Measurements from ENCODE around the gene ZSCAN20. TPM values are rescaled to one million over a fixed set of nuclear protein-coding genes. Genes with fewer than 3 reads are reported as not detected.

The ZSCAN20 gene
- total and polyA plus RNA-seq, 2 experiments from 2014 or later, result 0.91 to 4.9 TPM

DNA sequence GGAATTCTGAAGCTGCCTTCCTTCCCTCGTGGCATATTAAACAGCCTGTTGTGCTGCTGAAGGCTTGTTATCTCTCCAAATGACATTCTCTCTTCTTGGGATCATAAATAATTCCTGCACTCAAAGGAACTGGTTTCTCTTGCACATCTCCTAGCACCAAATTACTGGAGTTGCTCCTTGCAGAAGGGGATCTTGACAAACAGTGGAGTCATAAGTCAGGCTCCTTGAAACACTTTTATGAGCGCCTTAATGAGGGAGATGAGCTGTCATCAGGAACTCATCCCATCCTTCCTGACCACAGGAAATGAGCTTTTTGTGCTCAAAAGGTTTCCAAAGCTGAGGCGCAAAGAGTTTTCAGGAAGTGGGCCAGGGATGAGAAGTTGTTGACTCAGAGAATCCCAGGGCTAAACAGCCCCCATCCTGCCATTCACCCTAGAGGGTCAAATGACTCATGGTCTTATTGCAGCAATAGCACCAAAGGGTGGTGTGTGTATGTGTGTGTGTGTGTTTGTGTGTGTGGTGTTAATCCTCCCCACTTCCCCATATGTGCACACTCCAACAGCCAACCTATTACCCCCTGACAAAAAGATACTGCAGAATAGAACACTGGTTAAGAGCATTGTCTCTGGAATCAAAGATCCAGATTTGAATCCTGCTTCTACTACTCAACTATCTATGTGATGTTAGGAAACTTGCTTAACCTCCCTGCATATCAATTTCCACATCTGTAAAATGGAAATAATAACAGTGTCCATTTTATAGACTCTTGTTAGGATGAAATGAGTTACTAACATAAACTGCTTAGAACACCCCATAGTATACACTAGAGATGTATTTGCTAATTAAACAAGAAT, 38.7 kb upstream of the ZSCAN20 start:
- Histone ChIP-seq H3K27ac (ENCODE audit: low read depth) (no peak overlapping the region), H3K36me3 (ENCODE audit: insufficient read depth) (no peaks in the 10 kb centered on the region), H3K9me2 (ENCODE audit: insufficient read depth) (no peaks in the 10 kb centered on the region), H3F3A (replicated peaks; ENCODE audit: low read depth) (peaks cover 11% of the 10 kb centered on the region; the same call in 1 of the 2 replicates), H2AFZ (0 out of 2 replicates have a peak overlapping the region, but pooled peaks have one; percentile 52), H3K79me2 (replicated peaks; ENCODE audit: insufficient read depth) (no peaks in the 10 kb centered on the region), H3K27me3 (ENCODE audit: insufficient read depth) (peaks cover 27% of the 10 kb centered on the region), H3K4me3 (no peak overlapping the region), H4K20me1 (replicated peaks; ENCODE audit: insufficient read depth) (peaks cover 5% of the 10 kb centered on the region; the same call in 1 of the 2 replicates), H3K4me2 (no peak overlapping the region), H3K4me1 (ENCODE audit: insufficient read depth) (peaks cover 19% of the 10 kb centered on the region)
- no peaks in the 10 kb centered on the region for H3K36me3 Mint-ChIP-seq (ENCODE audit: low read depth)
- H3K27me3 Mint-ChIP-seq (ENCODE audit: insufficient read depth, low read depth, poor library complexity), result no peaks in the 10 kb centered on the region
- no peak for TF ChIP-seq ZNF114 (CRISPR knock-in tag; IDR thresholded peaks at IDR 0.05)
- ATAC-seq, result no peak
- peaks cover 11% of the 10 kb centered on the region; the same call in 2 of the 3 replicates for H3K4me1 Mint-ChIP-seq
- H3K9me3 Mint-ChIP-seq, result no peaks in the 10 kb centered on the region
- no peak for DNase-seq (ENCODE audit: low spot score)
- no peak overlapping the region for H3K27ac Mint-ChIP-seq
- no peak overlapping the region for H3K4me3 Mint-ChIP-seq

- Histone ChIP-seq H3K27ac (ENCODE audit: low read depth) (no peak overlapping the region), H3K4me1 (ENCODE audit: insufficient read depth) (peaks cover 13% of the 10 kb centered on the region)
- no peak overlapping the region for H3K27ac Mint-ChIP-seq
Measured at GRCh38 chr1:33434363-33434750, 38.1 kb upstream of the ZSCAN20 start.

DNA sequence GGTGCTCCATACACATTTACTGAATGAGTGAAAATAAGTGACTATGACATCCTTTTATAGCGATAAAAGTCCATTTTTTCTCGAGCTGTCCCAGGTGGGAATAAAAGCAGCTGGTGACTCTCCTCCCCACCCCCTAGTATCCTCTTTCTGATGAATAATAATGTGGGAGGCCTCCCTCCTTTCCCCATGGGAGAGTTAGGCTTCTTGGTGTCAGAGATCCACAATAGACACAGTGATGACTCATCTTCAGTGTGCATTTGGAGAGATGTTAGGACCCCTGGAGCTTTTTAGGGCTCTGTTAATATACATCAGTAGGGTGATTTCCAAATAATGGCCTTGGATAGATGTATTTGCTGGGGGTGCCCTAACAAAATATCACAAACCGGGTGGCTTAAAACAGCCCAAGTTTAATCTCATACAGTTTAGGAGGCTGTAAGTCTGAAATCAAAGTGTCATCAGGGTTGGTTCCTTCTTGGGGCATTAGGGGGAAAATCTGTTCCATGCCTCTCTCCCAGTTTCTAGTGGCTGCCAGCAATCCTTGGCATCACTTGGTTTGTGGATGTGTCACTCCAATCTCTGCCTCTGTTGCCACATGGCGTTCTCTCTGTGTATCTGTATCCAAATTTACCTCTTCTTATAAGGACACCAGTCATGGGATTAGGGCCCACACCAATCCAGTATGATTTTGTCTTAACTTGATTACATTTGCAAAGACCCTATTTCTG, 37.2 kb upstream of the ZSCAN20 start:
- Histone ChIP-seq H3F3A (replicated peaks; ENCODE audit: low read depth) (peaks cover 4% of the 10 kb centered on the region; the same call in 1 of the 2 replicates), H3K4me1 (ENCODE audit: insufficient read depth) (0 out of 2 replicates have a peak, but pooled peaks cover 5% of the 10 kb centered on the region), H3K4me2 (no peak overlapping the region), H4K20me1 (replicated peaks; ENCODE audit: insufficient read depth) (no peaks in the 10 kb centered on the region), H3K36me3 (ENCODE audit: insufficient read depth) (no peaks in the 10 kb centered on the region), H3K27me3 (ENCODE audit: insufficient read depth) (peaks cover 11% of the 10 kb centered on the region), H3K79me2 (replicated peaks; ENCODE audit: insufficient read depth) (no peaks in the 10 kb centered on the region), H3K27ac (ENCODE audit: low read depth) (no peak overlapping the region), H3K4me3 (no peak overlapping the region), H3K9me2 (ENCODE audit: insufficient read depth) (no peaks in the 10 kb centered on the region), H2AFZ (no peak overlapping the region)
- Mint-ChIP-seq H3K27ac (no peak overlapping the region), H3K9me3 (no peaks in the 10 kb centered on the region), H3K4me3 (no peak overlapping the region), H3K27me3 (ENCODE audit: insufficient read depth, low read depth, poor library complexity) (peaks cover 2% of the 10 kb centered on the region), H3K4me1 (peaks cover 17% of the 10 kb centered on the region; the same call in 2 of the 3 replicates), H3K36me3 (ENCODE audit: low read depth) (no peaks in the 10 kb centered on the region)
- DNase-seq (ENCODE audit: low spot score), result no peak
- no peak for ATAC-seq
- no peak for TF ChIP-seq POLR2AphosphoS5 (IDR thresholded peaks at IDR 0.05; ENCODE audit: low read depth)
- TF ChIP-seq, protein P1, sequence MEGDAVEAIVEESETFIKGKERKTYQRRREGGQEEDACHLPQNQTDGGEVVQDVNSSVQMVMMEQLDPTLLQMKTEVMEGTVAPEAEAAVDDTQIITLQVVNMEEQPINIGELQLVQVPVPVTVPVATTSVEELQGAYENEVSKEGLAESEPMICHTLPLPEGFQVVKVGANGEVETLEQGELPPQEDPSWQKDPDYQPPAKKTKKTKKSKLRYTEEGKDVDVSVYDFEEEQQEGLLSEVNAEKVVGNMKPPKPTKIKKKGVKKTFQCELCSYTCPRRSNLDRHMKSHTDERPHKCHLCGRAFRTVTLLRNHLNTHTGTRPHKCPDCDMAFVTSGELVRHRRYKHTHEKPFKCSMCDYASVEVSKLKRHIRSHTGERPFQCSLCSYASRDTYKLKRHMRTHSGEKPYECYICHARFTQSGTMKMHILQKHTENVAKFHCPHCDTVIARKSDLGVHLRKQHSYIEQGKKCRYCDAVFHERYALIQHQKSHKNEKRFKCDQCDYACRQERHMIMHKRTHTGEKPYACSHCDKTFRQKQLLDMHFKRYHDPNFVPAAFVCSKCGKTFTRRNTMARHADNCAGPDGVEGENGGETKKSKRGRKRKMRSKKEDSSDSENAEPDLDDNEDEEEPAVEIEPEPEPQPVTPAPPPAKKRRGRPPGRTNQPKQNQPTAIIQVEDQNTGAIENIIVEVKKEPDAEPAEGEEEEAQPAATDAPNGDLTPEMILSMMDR (conservative IDR thresholded peaks at IDR 0.05; ENCODE audit: low read depth in 2 of 2), result no peak
- TF ChIP-seq NANOG (IDR thresholded peaks at IDR 0.05; ENCODE audit: borderline replicate concordance), result no peak
- TF ChIP-seq EZH2 (IDR thresholded peaks at IDR 0.05; ENCODE audit: low read depth, unreplicated experiment), result no peak
- TF ChIP-seq STAT1 (IDR thresholded peaks at IDR 0.05; ENCODE audit: unreplicated experiment), result no peak
- no peak for TF ChIP-seq JUNB (IDR thresholded peaks at IDR 0.05; ENCODE audit: unreplicated experiment)
- no peak for TF ChIP-seq EZH2phosphoT487 (IDR thresholded peaks at IDR 0.05; ENCODE audit: unreplicated experiment)
- no peak for TF ChIP-seq ZNF114 (CRISPR knock-in tag; IDR thresholded peaks at IDR 0.05)
- TF ChIP-seq, protein P2, sequence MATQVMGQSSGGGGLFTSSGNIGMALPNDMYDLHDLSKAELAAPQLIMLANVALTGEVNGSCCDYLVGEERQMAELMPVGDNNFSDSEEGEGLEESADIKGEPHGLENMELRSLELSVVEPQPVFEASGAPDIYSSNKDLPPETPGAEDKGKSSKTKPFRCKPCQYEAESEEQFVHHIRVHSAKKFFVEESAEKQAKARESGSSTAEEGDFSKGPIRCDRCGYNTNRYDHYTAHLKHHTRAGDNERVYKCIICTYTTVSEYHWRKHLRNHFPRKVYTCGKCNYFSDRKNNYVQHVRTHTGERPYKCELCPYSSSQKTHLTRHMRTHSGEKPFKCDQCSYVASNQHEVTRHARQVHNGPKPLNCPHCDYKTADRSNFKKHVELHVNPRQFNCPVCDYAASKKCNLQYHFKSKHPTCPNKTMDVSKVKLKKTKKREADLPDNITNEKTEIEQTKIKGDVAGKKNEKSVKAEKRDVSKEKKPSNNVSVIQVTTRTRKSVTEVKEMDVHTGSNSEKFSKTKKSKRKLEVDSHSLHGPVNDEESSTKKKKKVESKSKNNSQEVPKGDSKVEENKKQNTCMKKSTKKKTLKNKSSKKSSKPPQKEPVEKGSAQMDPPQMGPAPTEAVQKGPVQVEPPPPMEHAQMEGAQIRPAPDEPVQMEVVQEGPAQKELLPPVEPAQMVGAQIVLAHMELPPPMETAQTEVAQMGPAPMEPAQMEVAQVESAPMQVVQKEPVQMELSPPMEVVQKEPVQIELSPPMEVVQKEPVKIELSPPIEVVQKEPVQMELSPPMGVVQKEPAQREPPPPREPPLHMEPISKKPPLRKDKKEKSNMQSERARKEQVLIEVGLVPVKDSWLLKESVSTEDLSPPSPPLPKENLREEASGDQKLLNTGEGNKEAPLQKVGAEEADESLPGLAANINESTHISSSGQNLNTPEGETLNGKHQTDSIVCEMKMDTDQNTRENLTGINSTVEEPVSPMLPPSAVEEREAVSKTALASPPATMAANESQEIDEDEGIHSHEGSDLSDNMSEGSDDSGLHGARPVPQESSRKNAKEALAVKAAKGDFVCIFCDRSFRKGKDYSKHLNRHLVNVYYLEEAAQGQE (IDR thresholded peaks at IDR 0.05; ENCODE audit: unreplicated experiment), result no peak

More at GRCh38 chr1:33434363-33434750, 38.1 kb upstream of the ZSCAN20 start:
- H3K9me2 ChIP-seq (ENCODE audit: insufficient read depth), result no peaks in the 10 kb centered on the region
- 0 out of 2 replicates have a peak, but pooled peaks cover 5% of the 10 kb centered on the region for H4K20me1 ChIP-seq (replicated peaks; ENCODE audit: insufficient read depth)
- H3K79me2 ChIP-seq (replicated peaks; ENCODE audit: insufficient read depth), result no peaks in the 10 kb centered on the region
- Mint-ChIP-seq H3K27me3 (ENCODE audit: insufficient read depth, low read depth, poor library complexity) (no peaks in the 10 kb centered on the region), H3K36me3 (ENCODE audit: low read depth) (no peaks in the 10 kb centered on the region), H3K4me1 (peaks cover 11% of the 10 kb centered on the region; the same call in 2 of the 3 replicates), H3K9me3 (no peaks in the 10 kb centered on the region), H3K4me3 (no peak overlapping the region)
- H2AFZ ChIP-seq, result no peak overlapping the region
- H3F3A ChIP-seq (replicated peaks; ENCODE audit: low read depth), result peaks cover 11% of the 10 kb centered on the region; the same call in 1 of the 2 replicates
- H3K4me2 ChIP-seq, result no peak overlapping the region
- TF ChIP-seq STAT1 (IDR thresholded peaks at IDR 0.05; ENCODE audit: unreplicated experiment) (no peak), ZNF114 (CRISPR knock-in tag; IDR thresholded peaks at IDR 0.05) (no peak)
- H3K4me3 ChIP-seq, result no peak overlapping the region
- H3K36me3 ChIP-seq (ENCODE audit: insufficient read depth), result no peaks in the 10 kb centered on the region
- ATAC-seq, result no peak
- H3K27me3 ChIP-seq (ENCODE audit: insufficient read depth), result peaks cover 20% of the 10 kb centered on the region
- no peak for DNase-seq (ENCODE audit: low spot score)

Data from GM23338 (cell line).